Diencephalon (tissue), 1 donor: Measurements from ENCODE around the gene ATAD3C. TPM values are rescaled to one million over a fixed set of nuclear protein-coding genes. Genes with fewer than 3 reads are reported as not detected.

Experiments
- total RNA-seq: library from RNA; depleted of rRNA; stranded (reverse); fragments of >200 nt; gene quantifications from one replicate; pipeline ENCODE4 v1.2.3, GENCODE V29; 2014

Gene ATAD3C, protein sequence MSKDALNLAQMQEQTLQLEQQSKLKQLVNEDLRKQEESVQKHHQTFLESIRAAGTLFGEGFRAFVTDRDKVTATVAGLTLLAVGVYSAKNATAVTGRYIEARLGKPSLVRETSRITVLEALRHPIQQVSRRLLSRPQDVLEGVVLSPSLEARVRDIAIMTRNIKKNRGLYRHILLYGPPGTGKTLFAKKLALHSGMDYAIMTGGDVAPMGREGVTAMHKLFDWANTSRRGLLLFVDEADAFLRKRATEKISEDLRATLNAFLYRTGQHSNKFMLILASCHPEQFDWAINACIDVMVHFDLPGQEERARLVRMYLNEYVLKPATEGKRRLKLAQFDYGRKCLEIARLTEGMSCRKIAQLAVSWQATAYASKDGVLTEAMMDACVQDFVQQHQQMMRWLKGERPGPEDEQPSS
- not detected for total RNA-seq

DNA sequence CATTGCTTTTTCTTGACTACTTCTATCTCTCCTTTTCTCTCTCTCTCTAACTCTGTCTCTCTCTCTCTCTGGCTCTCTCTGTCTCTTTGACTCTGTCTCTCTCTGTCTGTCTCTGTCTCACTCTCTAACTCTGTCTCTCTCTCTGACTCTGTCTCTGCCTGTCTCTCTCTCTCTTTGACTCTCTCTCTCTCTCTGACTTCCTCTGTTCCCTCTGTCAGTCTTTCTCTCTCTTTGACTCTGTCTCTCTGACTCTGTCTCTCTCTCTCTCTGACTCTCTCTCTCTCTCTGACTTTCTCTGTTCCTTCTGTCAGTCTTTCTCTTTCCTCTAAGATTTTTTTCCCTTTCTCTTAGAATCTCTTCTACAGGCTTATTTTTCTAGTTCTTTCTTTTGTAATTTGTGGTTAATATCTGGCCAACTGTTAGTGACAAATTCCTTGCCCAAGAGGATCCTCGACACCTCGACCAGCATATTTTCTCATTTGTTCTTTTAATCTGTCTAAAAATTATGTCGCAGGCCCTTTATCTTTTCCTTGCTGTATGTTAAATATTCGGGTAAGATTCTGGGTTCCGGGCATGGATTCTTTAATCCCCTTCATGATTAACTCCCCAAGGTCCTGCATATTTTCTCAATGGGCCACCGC is at the start of gene ATAD3C:
ATAD3C (plus strand) TSS at position 591 of the 641 bp plus-strand sequence. CDS start 995 bp downstream, outside the sequence.

DNA sequence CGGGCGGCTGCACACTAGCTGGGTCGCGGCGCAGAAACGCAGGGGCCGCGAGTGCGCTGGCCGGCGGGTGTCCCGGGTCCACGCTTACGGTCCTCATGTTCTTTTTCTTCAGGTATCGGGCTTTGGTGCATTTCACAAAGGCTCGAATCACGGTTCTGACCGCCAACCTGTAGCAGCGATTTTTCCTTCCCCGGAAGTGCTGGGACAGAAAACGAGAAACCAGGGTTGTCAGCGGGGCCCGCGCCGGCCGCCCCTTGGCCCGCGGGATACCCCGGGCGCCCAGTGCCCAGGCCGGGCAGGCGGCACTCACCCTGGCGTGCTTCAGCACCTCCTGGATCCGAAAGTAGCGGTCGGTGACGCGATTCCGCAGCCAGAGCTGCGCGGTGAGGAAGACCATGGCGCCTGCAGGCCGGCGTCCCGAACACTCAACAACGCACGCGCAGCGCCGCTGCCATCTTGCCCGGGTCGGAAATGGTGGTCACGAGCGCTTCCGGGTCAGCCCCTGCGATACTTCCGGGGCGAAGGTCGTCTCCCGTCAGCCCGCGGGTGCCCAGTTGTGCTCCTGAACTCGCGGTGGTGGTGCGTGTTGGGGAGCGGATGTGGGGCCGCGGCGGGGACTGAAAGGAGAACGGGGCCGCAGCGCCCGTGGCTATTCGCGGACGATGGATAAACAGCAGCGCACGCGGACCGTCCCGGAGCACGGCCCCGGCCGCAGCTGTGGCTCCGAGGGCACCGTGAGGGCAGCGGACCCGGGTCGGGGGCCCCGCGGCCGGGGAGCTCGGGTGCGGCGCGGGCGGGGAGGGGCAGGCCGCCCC is 42.5 kb upstream of the ATAD3C start, which contains the start of gene MRPL20:
MRPL20 (minus strand) TSS at position 473 of the 815 bp plus-strand sequence; CDS start at position 397, 76 bp downstream.

DNA sequence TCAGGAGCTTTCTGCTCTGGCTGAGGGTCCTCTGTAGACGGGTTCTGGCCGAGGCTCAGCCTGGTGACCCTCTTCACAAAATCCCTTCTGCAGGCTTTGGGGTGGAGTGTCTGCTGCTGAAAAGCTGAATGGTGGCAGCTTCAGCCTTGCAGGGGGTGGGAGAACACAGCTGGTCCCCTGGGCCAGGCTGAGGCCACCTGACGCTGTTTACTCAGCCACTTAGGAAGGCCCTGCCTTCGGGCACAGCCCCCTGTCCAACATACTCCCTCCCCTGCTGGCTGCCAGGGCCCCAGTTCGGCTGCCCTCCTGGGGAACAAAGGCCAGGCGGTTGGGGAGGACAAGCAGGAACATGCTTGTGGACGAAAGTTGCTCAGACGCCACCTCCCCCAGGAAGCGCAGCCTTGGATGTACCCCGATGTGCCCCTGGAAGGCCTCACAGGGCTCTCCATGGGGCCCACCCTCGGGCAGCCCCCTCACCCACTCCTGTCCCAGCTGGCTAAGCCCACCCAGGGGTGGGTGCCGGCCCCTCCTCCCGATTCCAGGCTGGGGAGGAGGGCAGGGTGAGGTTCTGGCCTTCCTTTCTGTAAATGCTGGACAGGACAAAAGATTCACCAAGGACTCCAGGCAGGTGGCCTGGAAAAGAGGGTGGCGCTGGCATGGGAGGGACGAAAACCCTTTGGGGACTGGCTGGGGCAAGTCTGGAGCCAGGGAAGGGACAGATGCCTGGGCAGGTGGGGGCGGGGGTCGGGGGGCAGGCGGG is 28.2 kb upstream of the ATAD3C start, which contains the start of gene ANKRD65:
ANKRD65 (minus strand) TSS at position 130 of the 760 bp plus-strand sequence. CDS start 271 bp downstream, outside the sequence.

DNA sequence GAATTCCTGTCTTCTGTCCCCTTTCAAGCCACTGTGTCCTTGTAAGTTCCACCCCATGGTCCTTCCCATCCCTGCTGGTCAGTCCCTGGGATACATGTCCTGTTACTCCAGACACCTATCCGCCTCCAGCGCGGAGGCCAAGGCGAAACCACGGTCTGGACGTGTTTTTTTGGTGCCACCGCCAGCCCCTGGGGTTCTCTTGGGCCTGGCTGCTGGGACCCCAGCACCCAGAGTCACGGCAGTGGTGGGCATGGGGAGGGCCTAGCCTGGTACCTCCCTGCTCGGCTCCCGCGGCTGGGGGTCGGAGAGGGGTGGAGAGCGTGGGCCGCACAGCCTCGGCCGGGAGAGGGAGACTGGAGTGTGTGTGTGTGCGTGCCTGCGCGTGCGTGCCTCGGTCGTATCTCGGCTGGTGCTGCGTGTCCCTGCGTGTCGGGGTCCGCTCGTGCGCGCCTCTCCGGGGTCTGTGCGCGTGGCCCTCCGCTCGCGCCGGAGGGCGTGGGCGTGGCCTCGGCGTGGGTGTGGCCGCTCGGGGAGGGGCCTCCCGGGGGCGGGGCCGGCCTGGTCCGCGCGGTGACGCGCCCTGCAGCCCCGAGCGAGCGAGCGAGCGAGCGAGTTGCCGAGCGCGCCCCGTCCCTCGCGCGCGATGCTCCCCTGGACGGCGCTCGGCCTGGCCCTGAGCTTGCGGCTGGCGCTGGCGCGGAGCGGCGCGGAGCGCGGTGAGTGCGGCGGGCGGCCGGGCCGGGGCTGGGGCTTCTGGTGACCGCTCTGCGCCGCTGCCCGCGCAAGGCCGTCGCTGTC is 14.2 kb upstream of the ATAD3C start, which contains the start of gene VWA1:
VWA1 (plus strand) TSS at position 585 of the 798 bp plus-strand sequence; CDS start at position 644, 59 bp downstream.

DNA sequence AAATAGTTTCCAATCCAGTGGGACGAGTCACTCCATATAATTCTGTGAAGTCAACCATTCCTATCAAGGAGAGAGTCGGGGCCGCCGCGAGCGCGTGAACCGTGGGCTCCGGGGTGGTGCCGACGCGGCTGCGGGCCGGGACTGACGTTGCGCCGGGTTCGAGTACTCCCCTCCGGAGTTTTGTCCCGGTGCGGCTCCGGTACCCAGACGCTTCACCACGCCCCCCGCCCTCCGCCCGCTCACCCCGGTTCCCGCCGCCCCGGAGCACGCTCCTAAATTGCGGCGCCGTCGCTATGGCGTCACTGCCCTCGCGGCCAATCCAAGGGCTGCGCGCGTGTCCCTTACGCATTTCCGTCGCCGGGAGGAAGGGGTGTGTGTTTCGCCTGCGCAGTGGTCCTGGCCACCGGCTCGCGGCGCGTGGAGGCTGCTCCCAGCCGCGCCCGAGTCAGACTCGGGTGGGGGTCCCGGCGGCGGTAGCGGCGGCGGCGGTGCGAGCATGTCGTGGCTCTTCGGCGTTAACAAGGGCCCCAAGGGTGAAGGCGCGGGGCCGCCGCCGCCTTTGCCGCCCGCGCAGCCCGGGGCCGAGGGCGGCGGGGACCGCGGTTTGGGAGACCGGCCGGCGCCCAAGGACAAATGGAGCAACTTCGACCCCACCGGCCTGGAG is 22.0 kb downstream of the ATAD3C start, which contains the start of gene ATAD3B:
ATAD3B (plus strand) TSS at position 377 of the 664 bp plus-strand sequence; CDS start at position 497, 120 bp downstream.

DNA sequence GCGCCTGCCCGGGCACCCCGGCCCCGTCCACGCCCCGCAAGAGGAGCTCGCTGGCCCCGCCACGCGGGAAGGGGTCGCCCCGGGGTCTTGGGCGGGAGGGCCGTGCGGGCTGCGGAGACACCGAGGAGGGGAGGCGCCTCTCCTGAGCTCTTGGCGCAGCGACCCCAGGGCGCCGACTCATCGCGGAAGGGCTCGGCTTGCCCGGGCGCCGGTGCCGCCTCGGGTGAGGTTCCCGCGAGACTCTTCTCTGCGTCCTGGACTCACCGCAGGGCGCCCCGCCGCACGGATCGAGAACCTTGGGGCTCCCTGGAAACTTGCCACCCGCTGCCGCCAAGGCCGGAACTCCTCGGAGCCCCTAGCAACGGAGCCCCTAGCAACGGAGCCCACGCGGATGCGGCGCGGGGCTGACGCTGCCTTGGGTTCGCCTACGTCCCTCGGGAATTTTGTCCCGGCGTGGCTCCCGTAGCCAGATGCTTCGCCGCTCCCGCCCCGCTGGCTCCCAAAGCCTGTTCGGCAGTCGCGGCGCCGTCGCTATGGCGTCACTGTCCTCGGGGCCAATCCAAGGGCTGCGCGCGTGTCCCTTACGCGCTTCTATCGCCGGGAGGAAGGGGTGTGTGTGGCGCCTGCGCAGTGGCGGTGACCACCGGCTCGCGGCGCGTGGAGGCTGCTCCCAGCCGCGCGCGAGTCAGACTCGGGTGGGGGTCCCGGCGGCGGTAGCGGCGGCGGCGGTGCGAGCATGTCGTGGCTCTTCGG is 62.2 kb downstream of the ATAD3C start, which contains the start of gene ATAD3A:
ATAD3A (plus strand) TSS at position 630 of the 753 bp plus-strand sequence; CDS start at position 737, 107 bp downstream.

Other genes with a start within 250 kb of the ATAD3C start
- gene TNFRSF18, start 243.1 kb upstream of the ATAD3C start, total RNA-seq: not detected
- not detected for gene TNFRSF4, start 235.5 kb upstream of the ATAD3C start, total RNA-seq
- gene SDF4, start 217.7 kb upstream of the ATAD3C start, total RNA-seq: 30.4 TPM
- 22.1 TPM for gene B3GALT6, start 217.5 kb upstream of the ATAD3C start, total RNA-seq
- gene C1QTNF12, start 203.0 kb upstream of the ATAD3C start, total RNA-seq: not detected
- gene UBE2J2, start 175.8 kb upstream of the ATAD3C start, total RNA-seq: 42.2 TPM
- gene SCNN1D, start 169.3 kb upstream of the ATAD3C start, total RNA-seq: 2.5 TPM
- 61.6 TPM for gene ACAP3, start 141.8 kb upstream of the ATAD3C start, total RNA-seq
- gene PUSL1, start 141.1 kb upstream of the ATAD3C start, total RNA-seq: 15.2 TPM
- 37.8 TPM for gene INTS11, start 125.0 kb upstream of the ATAD3C start, total RNA-seq
- 13.8 TPM for gene CPTP, start 124.9 kb upstream of the ATAD3C start, total RNA-seq
- 0.23 TPM for gene TAS1R3, start 118.4 kb upstream of the ATAD3C start, total RNA-seq
- gene DVL1, start 100.3 kb upstream of the ATAD3C start, total RNA-seq: 58.6 TPM
- gene MXRA8, start 91.1 kb upstream of the ATAD3C start, total RNA-seq: 11.5 TPM
- 39.2 TPM for gene AURKAIP1, start 74.5 kb upstream of the ATAD3C start, total RNA-seq
- 107 TPM for gene CCNL2, start 50.4 kb upstream of the ATAD3C start, total RNA-seq
- gene MRPL20, start 42.4 kb upstream of the ATAD3C start, total RNA-seq: 65.0 TPM
- gene ANKRD65, start 28.4 kb upstream of the ATAD3C start, total RNA-seq: 1.6 TPM
- gene VWA1, start 14.0 kb upstream of the ATAD3C start, total RNA-seq: 5.3 TPM
- 9.9 TPM for gene ATAD3B, start 22.1 kb downstream of the ATAD3C start, total RNA-seq
- gene ATAD3A, start 62.5 kb downstream of the ATAD3C start, total RNA-seq: 12.9 TPM
- 14.5 TPM for gene TMEM240, start 90.9 kb downstream of the ATAD3C start, total RNA-seq
- 51.7 TPM for gene SSU72, start 125.2 kb downstream of the ATAD3C start, total RNA-seq
- 8.3 TPM for gene FNDC10, start 150.4 kb downstream of the ATAD3C start, total RNA-seq
- gene MIB2, start 165.8 kb downstream of the ATAD3C start, total RNA-seq: 48.0 TPM
- gene MMP23B, start 182.5 kb downstream of the ATAD3C start, total RNA-seq: 0.92 TPM
- 10.8 TPM for gene CDK11B, start 209.3 kb downstream of the ATAD3C start, total RNA-seq
- 65.7 TPM for gene SLC35E2B, start 243.1 kb downstream of the ATAD3C start, total RNA-seq